Retina (tissue), 1 donor: ENCODE data around the gene STEEP1.

Experiments used
- DNase-seq: peaks from one replicate; pipeline ENCODE4 v3.0.0-alpha.2; 2016

STEEP1 gene

DNA sequence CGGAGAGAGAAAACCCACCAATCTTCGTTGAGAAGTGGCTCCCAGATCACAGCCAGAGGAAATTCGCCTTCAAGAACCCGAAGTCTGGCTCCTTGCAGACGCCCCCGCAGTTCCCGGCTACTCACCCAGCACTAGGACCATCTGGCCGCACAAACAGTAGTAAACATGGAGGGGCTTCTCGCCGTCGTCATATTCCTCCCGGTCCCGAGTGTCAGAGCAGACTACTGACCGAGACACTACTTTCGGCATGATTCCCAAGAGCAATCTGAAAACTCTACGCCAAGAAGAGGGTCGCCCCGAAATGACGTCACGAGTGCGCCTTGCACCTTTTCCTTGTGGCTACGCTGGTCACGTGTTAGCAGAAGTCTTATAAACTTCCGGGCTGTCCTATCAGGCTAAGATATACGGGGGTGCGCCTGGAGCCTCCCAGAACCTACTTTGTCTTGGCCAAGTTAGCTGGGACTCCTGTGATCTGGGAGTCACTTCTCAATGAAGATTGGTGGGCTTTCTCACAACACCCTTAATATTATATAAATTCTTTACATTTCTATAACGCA, at the start of gene STEEP1:
Gene STEEP1 (minus strand): TSS at position 303 of the 557 bp plus-strand sequence. CDS start 54 bp downstream, at position 249.
- peak; percentile 85 for DNase-seq

DNA sequence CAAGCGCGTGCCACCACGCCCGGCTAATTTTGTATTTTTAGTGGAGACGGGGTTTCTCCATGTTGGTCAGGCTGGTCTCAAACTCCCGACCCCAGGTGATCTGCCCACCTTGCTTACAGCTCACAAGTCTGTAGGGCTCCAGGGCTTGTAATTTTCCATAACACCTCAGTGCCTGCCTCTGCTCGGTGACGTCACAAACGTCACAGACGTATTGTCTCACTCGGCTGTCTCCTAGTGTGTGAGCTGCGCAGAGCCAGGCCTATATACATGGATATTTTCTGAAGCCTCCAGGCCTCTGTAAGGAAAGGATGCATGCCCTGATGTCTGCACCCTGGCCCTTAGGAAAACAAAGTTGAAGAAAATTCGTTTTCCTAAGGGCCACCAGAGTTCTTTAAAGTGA, 49.6 kb upstream of the STEEP1 start:
- DNase-seq: no peak

DNA sequence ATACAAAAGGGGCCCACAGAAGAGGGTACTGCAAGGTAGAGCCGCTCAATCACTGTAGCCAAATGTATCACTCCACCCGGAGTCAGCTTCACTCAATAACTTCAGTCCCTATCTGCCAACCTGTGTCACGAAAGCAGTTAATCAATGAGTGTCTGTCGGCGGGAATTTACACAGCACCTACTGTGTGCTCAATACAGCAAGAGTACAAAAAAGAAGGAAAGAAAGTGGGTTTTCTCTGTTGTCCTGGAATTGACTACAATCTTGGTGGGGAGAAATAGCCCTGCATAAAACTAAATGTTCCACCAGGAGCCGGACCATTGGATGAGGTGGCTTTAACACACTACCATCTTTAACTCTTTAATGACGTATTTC, 41.8 kb upstream of the STEEP1 start:
- DNase-seq: no peak

DNA sequence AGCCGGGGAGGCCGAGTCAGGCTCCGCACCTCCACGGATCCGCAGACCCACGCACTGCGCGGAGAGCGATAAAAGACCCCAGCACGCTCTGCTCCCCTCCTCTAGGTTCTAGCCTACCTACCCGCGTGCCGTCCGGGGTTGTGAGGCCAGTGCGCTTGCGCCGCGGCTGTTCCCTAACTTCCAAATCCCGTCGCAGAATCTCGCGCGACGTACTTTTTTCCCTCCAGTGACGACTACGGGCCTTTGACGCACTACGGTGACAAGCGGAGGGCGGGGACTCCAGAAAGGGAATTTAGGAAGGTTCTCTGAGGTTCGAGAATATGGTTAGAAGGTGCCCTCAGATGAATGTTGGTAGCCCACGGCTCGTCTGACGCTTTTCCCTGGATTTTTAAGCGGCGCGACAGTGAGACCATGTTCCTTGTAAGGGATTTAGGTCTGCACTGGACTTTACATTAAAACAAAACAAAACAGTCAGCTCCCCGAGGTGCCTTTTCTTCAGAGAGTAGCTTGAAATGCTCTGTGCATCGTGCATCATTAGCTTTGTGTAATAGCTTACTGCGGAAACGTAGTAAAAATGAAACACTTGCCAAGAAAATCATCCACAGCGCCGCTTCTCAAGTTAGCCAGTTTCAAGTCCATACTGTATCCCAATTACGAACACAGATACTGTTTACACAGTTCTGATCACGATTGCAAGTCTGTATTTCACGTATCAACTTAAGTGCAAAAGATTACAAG, 41.2 kb upstream of the STEEP1 start, which contains the start of gene NKRF:
Gene NKRF (minus strand): TSS at position 145 of the 738 bp plus-strand sequence.
- peak; percentile 92 for DNase-seq

DNA sequence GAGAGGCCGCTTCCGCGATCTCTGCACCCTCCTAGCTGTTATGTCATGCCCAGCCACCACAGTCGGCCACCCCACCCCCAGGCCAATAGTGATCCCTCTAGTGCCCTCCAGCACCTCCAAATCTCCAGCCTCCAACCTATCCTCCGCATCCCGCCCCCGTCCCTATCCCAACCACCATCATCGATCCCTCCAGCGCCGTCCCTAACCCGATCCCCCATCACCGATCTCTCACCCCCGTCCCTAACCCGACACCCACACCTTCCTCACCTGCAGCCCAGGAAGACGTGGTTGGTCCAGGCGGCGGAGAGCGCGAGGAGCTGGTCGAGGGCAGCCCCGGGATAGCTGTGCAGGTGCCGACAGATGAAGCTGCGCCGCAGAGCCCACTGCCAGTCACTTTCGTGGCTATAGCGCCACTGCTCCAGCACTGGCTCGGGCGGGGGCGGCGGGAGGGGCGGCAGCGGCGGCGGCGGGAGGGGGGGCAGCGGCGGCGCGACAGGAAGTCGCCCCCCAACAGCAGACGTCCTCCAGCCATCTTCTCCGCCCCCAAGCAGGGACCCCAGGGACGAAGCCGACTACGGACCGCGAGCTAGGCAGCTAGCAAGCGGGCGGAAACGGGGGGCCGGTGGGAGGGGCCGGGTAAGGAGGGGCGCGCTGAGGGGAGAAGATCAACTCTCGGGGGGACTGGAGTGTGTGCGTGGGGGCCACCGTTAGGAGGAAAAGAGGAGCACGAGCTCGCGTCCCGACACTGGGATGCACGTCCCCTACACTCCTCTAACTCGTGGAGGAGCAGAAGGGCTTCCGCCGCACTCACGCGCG, 40.5 kb upstream of the STEEP1 start:
- DNase-seq: peak; percentile 53

- DNase-seq: peak; percentile 50
These were observed 39.7 kb upstream of the STEEP1 start for GRCh38 chrX:119604766-119605463.

DNA sequence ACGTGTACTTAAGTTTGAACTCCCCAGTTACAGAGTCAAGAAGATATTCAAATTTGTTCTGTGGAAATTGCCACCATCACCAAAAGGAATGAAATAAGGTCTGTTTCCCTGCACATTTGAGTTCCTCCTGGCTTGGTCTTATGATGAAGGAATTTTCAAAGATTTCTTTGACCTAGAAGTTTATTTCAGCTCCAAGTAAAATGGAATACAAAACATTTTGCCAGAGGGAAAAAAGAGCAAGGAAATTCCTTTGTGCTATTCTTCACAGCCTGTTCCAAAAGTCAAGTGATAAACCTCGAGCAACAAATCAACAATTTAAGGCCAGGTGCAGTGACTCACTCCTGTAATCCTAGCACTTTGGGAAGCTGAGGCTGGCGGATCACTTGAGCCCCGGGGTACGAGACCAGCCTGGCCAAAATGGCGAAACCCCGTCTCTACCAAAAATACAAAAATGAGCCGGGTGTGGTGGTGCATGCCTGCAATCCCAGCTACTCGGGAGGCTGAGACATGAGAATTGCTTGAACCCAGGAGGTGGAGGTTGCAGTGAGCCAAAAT, 37.6 kb upstream of the STEEP1 start:
- DNase-seq: no peak

DNA sequence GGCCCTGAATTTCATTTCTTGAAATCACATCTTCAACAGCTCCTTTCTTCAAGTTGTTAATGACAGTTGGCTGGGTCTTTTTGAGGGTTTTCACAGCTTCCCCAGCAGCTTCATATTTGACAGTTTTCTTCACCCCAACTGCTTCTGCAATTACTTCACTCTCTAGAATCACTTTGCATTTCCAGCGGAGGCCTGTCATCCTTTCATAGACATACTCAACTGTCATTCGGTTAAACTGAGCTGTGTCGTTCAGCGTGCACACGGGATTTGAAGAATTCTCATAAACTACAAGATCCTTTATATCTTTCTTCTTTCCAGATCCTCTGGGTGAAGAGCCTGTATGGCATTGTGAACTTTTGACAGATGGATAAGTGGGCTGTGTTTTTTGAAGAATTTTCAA, 24.6 kb upstream of the STEEP1 start:
- DNase-seq: no peak

DNA sequence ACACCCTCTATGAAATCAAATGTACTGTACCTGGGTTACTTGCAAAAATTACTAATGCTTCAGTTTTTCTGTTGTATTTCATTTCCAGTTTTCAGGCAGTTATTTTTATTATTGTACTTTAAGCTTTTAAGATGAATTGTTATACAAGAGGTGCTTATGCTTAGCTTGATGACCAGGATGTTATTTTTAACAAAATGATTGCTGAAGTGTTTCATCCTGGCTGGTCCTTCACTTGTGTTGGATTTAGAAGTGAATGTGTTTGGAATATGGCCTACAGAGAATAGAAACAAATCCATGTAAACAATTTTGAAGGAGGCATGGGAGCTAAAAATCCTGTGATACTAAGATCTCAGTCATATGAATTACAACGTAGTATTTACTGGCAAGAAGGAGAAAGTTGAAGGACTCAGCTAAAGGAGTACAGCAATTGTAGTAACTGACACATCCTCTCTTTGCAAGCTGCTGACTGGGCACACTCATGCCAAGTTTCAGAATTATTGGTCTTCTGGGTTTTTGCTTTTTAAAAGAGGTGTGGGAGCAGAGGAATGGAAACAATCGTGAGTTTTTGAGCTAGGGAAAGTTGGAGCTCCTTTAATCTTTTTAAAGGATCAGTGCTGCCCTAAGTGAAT, 18.3 kb upstream of the STEEP1 start:
- DNase-seq: no peak

GRCh38 chrX:119579414-119579813, 14.2 kb upstream of the STEEP1 start:
- no peak for DNase-seq

- DNase-seq: peak; percentile 91
These were observed 9.4 kb upstream of the STEEP1 start, which contains the start of gene UBE2A for GRCh38 chrX:119574394-119575266. TSS of gene UBE2A (plus strand) at chrX:119574563. CDS start at chrX:119574712, 149 bp downstream.

DNA sequence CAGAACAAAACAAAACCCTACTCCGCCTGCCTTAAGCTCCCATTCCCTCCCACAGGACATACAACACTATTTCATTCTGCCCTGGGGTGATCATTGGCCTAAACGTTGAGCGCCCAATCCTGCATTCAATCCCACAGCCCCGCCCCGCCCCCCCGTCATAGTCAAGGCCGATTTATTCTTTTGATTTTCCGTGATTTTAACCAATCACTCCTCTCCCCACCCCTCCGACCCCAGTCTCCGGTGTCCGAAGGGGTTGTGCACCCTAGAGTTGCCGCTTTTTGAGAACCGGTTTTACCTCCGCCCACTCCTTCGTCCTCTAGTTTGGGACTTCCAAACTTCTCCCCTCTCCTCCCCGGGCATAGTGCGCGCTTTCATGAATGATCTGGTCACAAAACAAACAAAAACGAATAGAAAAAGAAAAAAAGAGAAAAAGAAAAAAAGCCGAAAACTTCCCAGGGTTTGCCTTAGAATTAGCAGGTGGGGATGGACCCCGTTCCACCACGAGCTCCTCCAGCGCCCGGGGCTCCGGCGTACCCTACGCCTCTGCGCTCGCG, 8.7 kb upstream of the STEEP1 start:
- DNase-seq: no peak

- no peak for DNase-seq
These were observed 8.0 kb upstream of the STEEP1 start for GRCh38 chrX:119573222-119573621.

DNA sequence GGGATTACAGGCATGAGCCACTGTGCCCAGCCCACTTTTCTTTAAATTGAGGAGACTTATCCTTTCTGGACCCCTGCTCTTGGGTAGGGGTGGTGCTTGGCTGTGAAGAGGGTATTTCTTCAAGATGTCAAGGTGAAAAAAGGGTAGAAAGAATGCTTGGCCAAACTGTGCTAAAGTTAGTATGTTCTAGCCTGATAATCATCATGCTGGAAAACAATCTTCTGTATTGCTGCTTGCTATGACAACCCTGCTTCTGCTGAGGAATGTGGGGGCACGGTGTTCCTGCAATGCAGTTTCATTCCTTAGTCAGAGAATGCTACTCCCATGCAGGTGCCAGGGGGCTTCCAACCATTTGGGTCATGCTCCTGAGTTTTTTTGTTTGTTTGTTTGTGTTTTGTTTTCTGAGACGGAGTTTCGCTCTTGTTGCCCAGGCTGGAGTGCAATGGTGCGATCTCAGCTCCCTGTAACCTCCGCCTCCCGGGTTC, 5.2 kb upstream of the STEEP1 start:
- DNase-seq: no peak

DNA sequence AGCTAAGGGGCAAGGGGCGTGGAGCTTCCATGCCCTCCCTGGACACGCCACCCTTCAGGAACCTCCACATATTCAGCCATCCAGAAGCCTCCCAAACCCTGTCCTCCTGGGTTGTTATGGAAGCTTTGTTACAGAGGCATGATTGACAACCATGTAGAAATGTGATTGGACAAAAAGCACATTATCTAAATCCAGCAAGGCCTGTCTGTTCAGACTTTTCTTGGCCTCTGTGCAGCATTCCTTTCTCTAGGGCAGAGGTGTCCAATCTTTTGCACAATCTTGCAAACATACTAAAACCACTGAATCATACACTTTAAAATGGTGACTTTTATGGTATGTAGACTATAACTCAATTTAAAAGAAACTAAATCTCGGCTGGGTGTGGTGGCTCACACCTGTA, 12.7 kb downstream of the STEEP1 start:
- no peak for DNase-seq

DNA sequence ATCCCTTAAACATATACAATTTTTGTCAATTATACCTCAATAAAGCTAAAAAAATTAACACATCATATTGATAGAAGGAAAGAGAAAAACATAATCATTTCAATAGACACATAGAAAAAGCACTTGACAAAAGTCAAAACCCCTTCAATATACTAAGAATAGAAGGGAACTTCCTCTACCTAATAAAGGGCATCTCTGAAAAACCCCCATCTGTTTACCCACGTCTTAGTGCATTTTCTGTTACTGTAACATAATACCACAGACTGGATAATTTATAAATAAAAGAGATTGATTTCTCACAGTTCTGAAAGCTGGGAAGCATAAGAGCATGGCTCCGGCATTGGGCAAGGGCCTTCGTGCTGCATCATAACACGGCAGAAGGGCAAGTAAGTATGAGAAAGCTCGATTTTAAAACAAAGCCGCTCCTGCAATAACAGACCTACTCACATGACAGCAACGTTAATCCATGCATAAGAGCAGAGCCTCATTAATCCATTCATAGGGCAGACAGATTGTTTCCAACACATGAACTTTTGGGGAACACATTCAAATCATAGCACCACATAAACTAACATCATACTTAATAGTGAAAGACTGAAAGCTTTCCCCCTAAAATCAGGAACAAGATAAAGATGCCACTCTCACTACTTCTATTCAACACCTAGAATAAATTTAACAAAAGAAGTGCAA, 15.7 kb downstream of the STEEP1 start:
- peak; percentile 2 for DNase-seq

- no peak for DNase-seq
These were observed 24.0 kb downstream of the STEEP1 start for GRCh38 chrX:119541188-119541587.

GRCh38 chrX:119539872-119540271, 25.3 kb downstream of the STEEP1 start:
- no peak for DNase-seq

DNA sequence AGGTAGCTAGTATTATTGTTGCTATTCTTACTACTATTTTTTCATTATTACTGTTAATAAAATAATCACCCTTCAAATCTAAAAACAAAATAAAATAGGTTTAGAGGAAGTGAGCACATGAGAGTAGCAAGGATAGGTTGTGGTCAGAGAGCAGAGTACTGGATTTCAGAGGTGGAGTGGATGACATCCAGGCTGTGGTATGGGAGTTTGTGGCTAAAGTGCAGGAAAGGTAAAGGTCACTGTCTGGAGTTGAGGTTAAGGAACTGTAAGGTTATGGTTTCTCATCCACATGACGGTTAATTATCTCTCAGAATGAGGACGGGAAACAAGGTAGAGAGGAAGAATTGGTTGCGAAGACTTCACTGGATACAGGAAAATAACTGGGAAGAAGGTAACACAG, 27.7 kb downstream of the STEEP1 start:
- DNase-seq: no peak
